SK-N-SH (cell line): ENCODE results near the gene MAP3K5.

Source experiments
- FOXJ3 ChIP-seq: sonication (generic); formaldehyde crosslinking; IDR thresholded peaks from 2 replicates; pipeline ENCODE4 v1.5.1; 2020; ENCODE audit warnings: mild to moderate bottlenecking, missing genetic modification reagents
- FOXM1 ChIP-seq: IDR thresholded peaks from 2 replicates; pipeline ENCODE4 v1.4.0; 2012; ENCODE audit warnings: low read depth, mild to moderate bottlenecking
- REST ChIP-seq: IDR thresholded peaks from 2 replicates; pipeline ENCODE4 v1.6.1; 2012; ENCODE audit warnings: mild to moderate bottlenecking, low read depth, low read length, moderate library complexity
- TF ChIP-seq, protein P1 (sequence below): fragments of 200-600 bp; sonication (generic); IDR thresholded peaks from 2 replicates; pipeline ENCODE4 v1.6.1; 2017; ENCODE audit warnings: antibody characterized with exemption, mild to moderate bottlenecking, moderate library complexity

DNA sequence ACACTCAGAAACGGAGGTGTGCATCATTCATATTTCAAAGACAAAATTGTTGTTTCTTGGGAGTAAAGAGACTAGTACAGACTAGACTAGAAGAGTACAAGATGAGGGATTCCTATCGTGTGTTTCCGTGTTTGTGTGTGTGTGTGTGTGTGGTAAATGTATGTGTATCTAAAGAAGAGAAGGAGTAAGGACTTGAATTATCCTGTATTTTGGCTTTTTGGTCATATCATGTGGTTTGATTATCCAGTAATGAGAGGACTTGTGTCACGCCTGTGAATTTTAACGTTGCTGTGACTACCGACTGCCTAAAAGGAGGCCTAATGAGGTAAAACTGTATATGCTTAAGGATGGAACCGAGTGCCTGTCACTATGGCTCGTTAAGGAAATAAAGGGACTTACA is 197.6 kb downstream of the MAP3K5 start:
- TF ChIP-seq FOXJ3 (CRISPR knock-in tag) (no peak), REST (no peak), FOXM1 (no peak)
- TF ChIP-seq, protein P1, sequence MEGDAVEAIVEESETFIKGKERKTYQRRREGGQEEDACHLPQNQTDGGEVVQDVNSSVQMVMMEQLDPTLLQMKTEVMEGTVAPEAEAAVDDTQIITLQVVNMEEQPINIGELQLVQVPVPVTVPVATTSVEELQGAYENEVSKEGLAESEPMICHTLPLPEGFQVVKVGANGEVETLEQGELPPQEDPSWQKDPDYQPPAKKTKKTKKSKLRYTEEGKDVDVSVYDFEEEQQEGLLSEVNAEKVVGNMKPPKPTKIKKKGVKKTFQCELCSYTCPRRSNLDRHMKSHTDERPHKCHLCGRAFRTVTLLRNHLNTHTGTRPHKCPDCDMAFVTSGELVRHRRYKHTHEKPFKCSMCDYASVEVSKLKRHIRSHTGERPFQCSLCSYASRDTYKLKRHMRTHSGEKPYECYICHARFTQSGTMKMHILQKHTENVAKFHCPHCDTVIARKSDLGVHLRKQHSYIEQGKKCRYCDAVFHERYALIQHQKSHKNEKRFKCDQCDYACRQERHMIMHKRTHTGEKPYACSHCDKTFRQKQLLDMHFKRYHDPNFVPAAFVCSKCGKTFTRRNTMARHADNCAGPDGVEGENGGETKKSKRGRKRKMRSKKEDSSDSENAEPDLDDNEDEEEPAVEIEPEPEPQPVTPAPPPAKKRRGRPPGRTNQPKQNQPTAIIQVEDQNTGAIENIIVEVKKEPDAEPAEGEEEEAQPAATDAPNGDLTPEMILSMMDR: no peak
